Vagina (tissue), 2 donors: ENCODE data around the gene EXOC6. TPM values are rescaled to one million over a fixed set of nuclear protein-coding genes. Genes with fewer than 3 reads are reported as not detected.
A peak's percentile ranks its signal among the peaks of the same experiment; 100 is the strongest.

Source experiments
- DNase-seq, 2 donors: peaks; one replicate each; pipeline ENCODE4 v3.0.0-alpha.2; 2017; ENCODE audit errors: extremely low spot score in 2 of 2
- H3K27ac ChIP-seq: fragments of 200-600 bp; sonication (generic); one replicate; pipeline ENCODE4 v1.5.1; 2019
- H3K27me3 ChIP-seq: fragments of 200-600 bp; sonication (generic); one replicate; pipeline ENCODE4 v1.5.1; 2019
- H3K36me3 ChIP-seq, 2 donors: fragments of 200-600 bp; sonication (generic); one replicate each; pipeline ENCODE4 v1.5.1; 2017 to 2019
- H3K4me1 ChIP-seq: fragments of 200-600 bp; sonication (generic); one replicate; pipeline ENCODE4 v1.5.1; 2019
- H3K4me3 ChIP-seq, 2 donors: fragments of 200-600 bp; sonication (generic); 1 replicate in 1 of 2; 2 replicates in 1 of 2; pipeline ENCODE4 v1.5.1; 2016 to 2019
- H3K9me3 ChIP-seq: fragments of 200-600 bp; sonication (generic); one replicate; pipeline ENCODE4 v1.5.1; 2019
- POLR2A ChIP-seq, 2 donors: fragments of 450-650 bp; IDR thresholded peaks; one replicate each; pipeline ENCODE4 v1.6.1; 2017; ENCODE audit warnings: antibody characterized with exemption in 2 of 2, mild to moderate bottlenecking in 2 of 2, moderate library complexity in 2 of 2
- POLR2AphosphoS5 ChIP-seq, 2 donors: sonication (generic); formaldehyde crosslinking; IDR thresholded peaks; one replicate each; pipeline ENCODE4 v1.9.0; 2017; ENCODE audit warnings: antibody characterized with exemption in 2 of 2, mild to moderate bottlenecking in 2 of 2, low read depth in 1 of 2; ENCODE audit not compliant: insufficient read depth in 1 of 2
- intact Hi-C: fragments of 100-400 bp; cut with DNase I; formaldehyde crosslinking; loops from one replicate; pipeline ENCODE4 v1.15.1; 2023
- total RNA-seq: library from RNA; depleted of rRNA; stranded (reverse); fragments of >200 nt; gene quantifications from one replicate; pipeline ENCODE4 v1.2.3, GENCODE V29; 2016
- TF ChIP-seq, protein P1 (sequence below), 3 experiments: fragments of 450-650 bp in 2 of 3; fragments of 200-600 bp in 1 of 3; sonication (generic) in 1 of 3; IDR thresholded peaks; one replicate each; pipeline ENCODE4 v1.5.1; 2017 to 2019; ENCODE audit warnings: antibody characterized with exemption in 3 of 3, mild to moderate bottlenecking in 2 of 3, moderate library complexity in 2 of 3

EXOC6 gene
- total RNA-seq, 1 donor from 2014 or later, result 9.3 TPM

DNA sequence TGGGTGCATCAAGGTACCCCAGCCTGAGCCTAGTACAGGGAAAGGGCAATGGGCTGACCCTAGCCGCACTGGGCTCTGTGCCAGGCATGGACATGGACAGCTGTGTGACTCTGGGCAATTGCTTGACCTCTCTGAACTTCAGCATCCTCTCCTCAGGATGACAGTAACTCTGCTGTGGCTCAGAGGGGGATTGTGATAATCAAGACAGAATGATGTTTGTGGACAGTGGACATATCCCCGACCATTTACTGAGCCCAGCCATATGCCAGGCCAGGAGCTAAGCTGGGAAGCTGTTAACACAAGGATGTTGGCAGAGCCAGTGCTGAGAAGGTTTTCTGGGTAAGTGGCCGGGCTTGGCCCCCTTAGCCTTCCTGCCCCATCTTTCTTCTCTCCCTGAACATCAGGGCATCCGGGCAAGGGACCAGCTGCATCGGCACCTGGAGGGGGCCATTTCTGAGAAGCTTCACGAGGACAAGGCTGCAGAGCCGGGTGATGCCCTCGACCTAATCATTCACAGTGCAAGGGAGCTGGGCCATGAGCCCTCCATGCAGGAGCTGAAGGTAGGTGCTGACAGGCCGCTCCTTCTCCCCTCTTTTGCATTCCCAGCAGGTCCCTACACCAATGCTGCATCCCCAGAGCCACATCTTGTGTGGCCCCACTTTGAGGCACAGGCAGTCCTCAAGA is 215.8 kb downstream of the EXOC6 start:
- intact Hi-C loops, result no loop called here
- Histone ChIP-seq H3K4me1 (peaks cover 47% of the 10 kb centered on the region), H3K36me3 (no peaks in the 10 kb centered on the region)

DNA sequence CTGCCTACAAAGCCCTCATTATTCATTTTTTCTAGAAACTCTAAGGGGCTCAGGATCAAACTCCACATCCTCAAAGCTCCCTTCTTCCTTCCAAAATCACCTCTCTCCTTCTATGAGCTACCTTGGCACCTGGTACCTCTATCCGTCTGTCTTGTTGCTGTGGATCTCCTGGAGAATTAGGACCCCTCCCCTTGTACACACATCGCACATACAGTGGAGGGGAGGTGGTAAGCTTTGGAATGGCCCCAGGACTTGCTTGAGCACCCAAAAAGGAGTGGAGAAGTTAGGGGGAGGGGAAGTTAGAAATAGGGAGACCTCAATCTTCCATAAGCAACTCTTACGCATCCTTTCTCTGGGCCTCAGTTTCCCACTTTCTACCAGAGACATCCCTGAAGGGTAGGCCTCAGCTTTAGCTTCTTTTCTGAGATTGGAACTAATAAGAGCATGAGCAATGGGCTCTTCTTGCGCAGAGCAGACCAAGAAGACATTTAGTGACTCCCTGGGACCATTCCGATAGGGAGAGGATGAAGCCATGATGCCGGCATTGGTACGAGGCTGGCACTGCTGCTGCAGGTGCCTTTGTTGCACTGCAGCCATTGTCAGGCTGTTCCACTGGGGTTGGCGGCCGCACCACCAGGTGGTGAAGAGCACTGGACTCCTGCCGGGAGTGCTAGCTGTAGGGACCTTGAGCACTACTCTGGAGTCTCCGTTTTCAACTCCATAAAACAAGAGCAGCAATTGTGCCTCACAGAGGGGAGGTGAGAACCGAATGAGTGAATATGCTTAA is 216.7 kb downstream of the EXOC6 start:
- Histone ChIP-seq H3K27ac (no peak overlapping the region), H3K27me3 (peaks cover 5% of the 10 kb centered on the region), H3K36me3 (no peaks in the 10 kb centered on the region), H3K4me3 (no peak overlapping the region), H3K4me1 (peaks cover 47% of the 10 kb centered on the region), H3K9me3 (no peaks in the 10 kb centered on the region)
- intact Hi-C loops, result no loop called here
- no peak for DNase-seq
- TF ChIP-seq POLR2AphosphoS5 (IDR thresholded peaks at IDR 0.05; ENCODE audit: insufficient read depth in 1 of 2, low read depth in 1 of 2), result no peak
- TF ChIP-seq, protein P1, sequence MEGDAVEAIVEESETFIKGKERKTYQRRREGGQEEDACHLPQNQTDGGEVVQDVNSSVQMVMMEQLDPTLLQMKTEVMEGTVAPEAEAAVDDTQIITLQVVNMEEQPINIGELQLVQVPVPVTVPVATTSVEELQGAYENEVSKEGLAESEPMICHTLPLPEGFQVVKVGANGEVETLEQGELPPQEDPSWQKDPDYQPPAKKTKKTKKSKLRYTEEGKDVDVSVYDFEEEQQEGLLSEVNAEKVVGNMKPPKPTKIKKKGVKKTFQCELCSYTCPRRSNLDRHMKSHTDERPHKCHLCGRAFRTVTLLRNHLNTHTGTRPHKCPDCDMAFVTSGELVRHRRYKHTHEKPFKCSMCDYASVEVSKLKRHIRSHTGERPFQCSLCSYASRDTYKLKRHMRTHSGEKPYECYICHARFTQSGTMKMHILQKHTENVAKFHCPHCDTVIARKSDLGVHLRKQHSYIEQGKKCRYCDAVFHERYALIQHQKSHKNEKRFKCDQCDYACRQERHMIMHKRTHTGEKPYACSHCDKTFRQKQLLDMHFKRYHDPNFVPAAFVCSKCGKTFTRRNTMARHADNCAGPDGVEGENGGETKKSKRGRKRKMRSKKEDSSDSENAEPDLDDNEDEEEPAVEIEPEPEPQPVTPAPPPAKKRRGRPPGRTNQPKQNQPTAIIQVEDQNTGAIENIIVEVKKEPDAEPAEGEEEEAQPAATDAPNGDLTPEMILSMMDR (IDR thresholded peaks at IDR 0.05), result no peak
- TF ChIP-seq POLR2A (IDR thresholded peaks at IDR 0.05), result no peak

More for the DNA sequence above, 215.8 kb downstream of the EXOC6 start:
- no peak for DNase-seq
- no peak overlapping the region for H3K4me3 ChIP-seq
- TF ChIP-seq POLR2A (IDR thresholded peaks at IDR 0.05) (no peak), POLR2AphosphoS5 (IDR thresholded peaks at IDR 0.05; ENCODE audit: insufficient read depth in 1 of 2, low read depth in 1 of 2) (no peak)
- TF ChIP-seq, protein P1 (IDR thresholded peaks at IDR 0.05), result no peak
- H3K9me3 ChIP-seq, result no peaks in the 10 kb centered on the region
- no peak overlapping the region for H3K27ac ChIP-seq
- H3K27me3 ChIP-seq, result peaks cover 5% of the 10 kb centered on the region

DNA sequence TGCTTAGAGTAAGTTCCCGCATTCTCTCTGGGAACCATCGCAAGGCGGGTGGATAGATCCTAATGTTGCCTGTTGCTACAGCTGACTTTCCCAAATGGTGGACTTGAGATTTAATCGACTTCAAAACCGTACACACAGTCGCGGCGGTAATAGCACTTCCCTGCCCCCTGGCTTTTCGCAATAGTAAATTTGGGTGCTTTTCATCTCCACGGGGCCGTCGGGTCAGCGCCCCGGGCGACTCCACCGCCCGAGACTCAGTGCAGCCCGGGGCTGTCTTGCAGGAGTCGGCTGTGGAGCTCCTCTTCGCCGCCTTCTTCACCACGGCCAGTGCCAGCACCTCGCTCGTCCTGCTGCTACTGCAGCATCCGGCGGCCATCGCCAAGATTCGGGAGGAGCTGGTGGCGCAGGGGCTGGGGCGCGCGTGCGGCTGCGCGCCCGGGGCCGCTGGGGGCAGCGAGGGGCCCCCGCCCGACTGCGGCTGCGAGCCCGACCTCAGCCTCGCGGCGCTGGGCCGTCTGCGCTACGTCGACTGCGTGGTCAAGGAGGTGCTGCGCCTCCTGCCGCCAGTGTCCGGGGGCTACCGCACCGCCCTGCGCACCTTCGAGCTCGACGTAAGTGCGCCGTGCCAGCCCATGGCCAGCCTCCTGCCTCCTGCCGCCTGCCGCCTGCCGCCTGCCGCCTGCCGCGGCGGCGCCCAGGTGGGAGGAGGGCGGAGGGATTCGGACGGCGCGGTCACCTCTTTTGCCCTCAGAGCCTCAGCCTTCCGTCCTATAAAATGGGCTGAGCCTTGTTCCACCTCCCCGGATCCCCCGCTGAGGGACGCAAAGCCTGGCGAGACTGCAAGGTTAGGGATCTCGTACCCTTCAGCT is 217.6 kb downstream of the EXOC6 start:
- intact Hi-C loops, result no loop called here
- H3K27me3 ChIP-seq, result peaks cover 5% of the 10 kb centered on the region
- peaks cover 38% of the 10 kb centered on the region for H3K4me1 ChIP-seq

DNA sequence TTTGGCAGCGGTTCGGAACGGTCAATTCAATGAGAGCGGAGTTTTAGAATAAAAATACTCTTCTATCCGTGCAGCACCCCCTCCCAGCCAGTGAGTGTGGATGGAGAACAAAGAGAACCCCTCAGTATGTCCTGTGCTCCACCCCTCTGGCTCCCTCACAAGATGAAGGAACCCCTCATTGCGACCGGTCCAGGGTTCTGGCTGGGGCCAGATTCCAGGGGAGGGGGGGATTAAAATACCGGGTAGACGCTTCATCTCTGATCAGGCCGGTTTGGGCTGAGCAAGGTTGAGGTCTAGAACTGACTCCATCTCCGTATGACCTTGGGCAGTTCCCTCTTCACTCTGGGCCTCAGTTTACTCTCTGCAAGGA is 218.2 kb downstream of the EXOC6 start:
- H3K27me3 ChIP-seq, result peaks cover 5% of the 10 kb centered on the region
- no peak for TF ChIP-seq POLR2AphosphoS5 (IDR thresholded peaks at IDR 0.05; ENCODE audit: insufficient read depth in 1 of 2, low read depth in 1 of 2)
- TF ChIP-seq, protein P1 (IDR thresholded peaks at IDR 0.05), result no peak
- TF ChIP-seq POLR2A (IDR thresholded peaks at IDR 0.05), result no peak
- intact Hi-C loops, result no loop called here
- DNase-seq, result peak in 1 of 2 donors; percentile 77
- H3K36me3 ChIP-seq, result no peaks in the 10 kb centered on the region
- H3K27ac ChIP-seq, result no peak overlapping the region
- H3K4me3 ChIP-seq, result no peak overlapping the region
- peaks cover 32% of the 10 kb centered on the region for H3K4me1 ChIP-seq
- no peaks in the 10 kb centered on the region for H3K9me3 ChIP-seq

More for the DNA sequence above, 217.6 kb downstream of the EXOC6 start:
- no peak for DNase-seq
- H3K9me3 ChIP-seq, result no peaks in the 10 kb centered on the region
- peak overlapping the region in 1 of 2 donors; percentile 16 for H3K4me3 ChIP-seq
- no peaks in the 10 kb centered on the region for H3K36me3 ChIP-seq
- H3K27ac ChIP-seq, result no peak overlapping the region
- TF ChIP-seq POLR2AphosphoS5 (IDR thresholded peaks at IDR 0.05; ENCODE audit: insufficient read depth in 1 of 2, low read depth in 1 of 2), result no peak
- no peak for TF ChIP-seq POLR2A (IDR thresholded peaks at IDR 0.05)
- TF ChIP-seq, protein P1 (IDR thresholded peaks at IDR 0.05), result no peak
